Measurements from ENCODE around the gene EMC1. TPM values are rescaled to one million over a fixed set of nuclear protein-coding genes. Genes with fewer than 3 reads are reported as not detected.
A peak's percentile ranks its signal among the peaks of the same experiment; 100 is the strongest.

Gene EMC1
- total and polyA plus RNA-seq, 5 experiments from 2014 or later: 16.1 to 38.9 (median 22.4) TPM

- peaks cover 9 to 100% (median 22%) of the 10 kb centered on the region in 3 donors for H3K36me3 Mint-ChIP-seq
- no peaks in the 10 kb centered on the region for H3K27me3 Mint-ChIP-seq
- H3K27ac Mint-ChIP-seq: no peak overlapping the region
- POLR2A ChIA-PET: no interaction called here
- ATAC-seq (no peak), DNase-seq (no peak)
- H3K4me1 Mint-ChIP-seq: peaks cover 0 to 2% (median 0%) of the 10 kb centered on the region in 4 donors
- no peak overlapping the region for H3K4me3 Mint-ChIP-seq
- H3K9me3 Mint-ChIP-seq: no peaks in the 10 kb centered on the region
Observed at GRCh38 chr1:19169642-19170041, 81.7 kb downstream of the EMC1 start.

- Mint-ChIP-seq H3K9me3 (no peaks in the 10 kb centered on the region), H3K36me3 (peaks cover 4 to 99% (median 19%) of the 10 kb centered on the region in 3 donors), H3K27me3 (no peaks in the 10 kb centered on the region), H3K27ac (peak overlapping the region in 1 of 10 donors; percentile 17), H3K4me3 (no peak overlapping the region), H3K4me1 (peaks cover 0 to 2% (median 0%) of the 10 kb centered on the region in 4 donors)
- DNase-seq (no peak), ATAC-seq (no peak)
- POLR2A ChIA-PET: no interaction called here
Observed at GRCh38 chr1:19167140-19167539, 84.2 kb downstream of the EMC1 start.

- no peaks in the 10 kb centered on the region for H3K27me3 Mint-ChIP-seq
Observed at GRCh38 chr1:19166066-19166465, 85.3 kb downstream of the EMC1 start.

More at GRCh38 chr1:19166066-19166465, 85.3 kb downstream of the EMC1 start:
- POLR2A ChIA-PET: interaction anchor here (0.6 kb wide), 2 partner anchors 42 to 539 kb away, joined by 3 read pairs; no protein-coding TSS in a partner anchor
- Mint-ChIP-seq H3K27ac (peak overlapping the region in 2 of 10 donors; percentile 16 to 31), H3K9me3 (no peaks in the 10 kb centered on the region), H3K36me3 (peaks cover 9 to 99% (median 28%) of the 10 kb centered on the region in 3 donors), H3K4me3 (no peak overlapping the region), H3K4me1 (peaks cover 0 to 2% (median 0%) of the 10 kb centered on the region in 4 donors)
- DNase-seq (no peak), ATAC-seq (no peak)

Other genes with a start within 250 kb of the EMC1 start
- gene UBR4, start 41.3 kb downstream of the EMC1 start, total RNA-seq: 100 to 1,000 TPM; 147 to 156 TPM
- 10 to 100 TPM; 10.2 to 23.0 (median 17.0) TPM for gene UBR4, start 41.3 kb downstream of the EMC1 start, polyA plus RNA-seq
- gene MRTO4, start 281 bp upstream of the EMC1 start, total RNA-seq: 10 to 100 TPM; 27.6 to 38.0 TPM
- gene MRTO4, start 281 bp upstream of the EMC1 start, polyA plus RNA-seq: 10 to 100 TPM; 24.7 to 37.4 (median 34.7) TPM
- 1 to 10 TPM in 1 of 2 experiments, under 1 TPM in 1; 0.96 to 1.5 TPM for gene AKR7A3, start 37.2 kb upstream of the EMC1 start, total RNA-seq
- gene AKR7A3, start 37.2 kb upstream of the EMC1 start, polyA plus RNA-seq: under 1 TPM in 1 of 3 donors, not detected in 2; 0.08 TPM
- 10 to 100 TPM; 24.8 to 27.7 TPM for gene AKR7A2, start 60.6 kb upstream of the EMC1 start, total RNA-seq
- gene AKR7A2, start 60.6 kb upstream of the EMC1 start, polyA plus RNA-seq: 100 to 1,000 TPM in 2 of 3 donors, 10 to 100 TPM in 1; 99.3 to 116 (median 115) TPM
- 1 to 10 TPM; 4.8 to 6.4 TPM for gene SLC66A1, start 60.8 kb upstream of the EMC1 start, total RNA-seq
- gene SLC66A1, start 60.8 kb upstream of the EMC1 start, polyA plus RNA-seq: 1 to 10 TPM; 3.1 to 4.3 (median 3.7) TPM
- gene CAPZB, start 234.0 kb upstream of the EMC1 start, total RNA-seq: 100 to 1,000 TPM; 268 to 289 TPM
- gene CAPZB, start 234.0 kb upstream of the EMC1 start, polyA plus RNA-seq: 100 to 1,000 TPM; 475 to 592 (median 562) TPM

All from naive thymus-derived CD8-positive, alpha-beta T cell (primary cell).